ENCODE measurements around the gene DPY19L1.
"Not testable (repeated sequence)": the region's sequence is repeated elsewhere in the genome, so short reads cannot be mapped to it uniquely, and the experiment has no call there.

The DPY19L1 gene

DNA sequence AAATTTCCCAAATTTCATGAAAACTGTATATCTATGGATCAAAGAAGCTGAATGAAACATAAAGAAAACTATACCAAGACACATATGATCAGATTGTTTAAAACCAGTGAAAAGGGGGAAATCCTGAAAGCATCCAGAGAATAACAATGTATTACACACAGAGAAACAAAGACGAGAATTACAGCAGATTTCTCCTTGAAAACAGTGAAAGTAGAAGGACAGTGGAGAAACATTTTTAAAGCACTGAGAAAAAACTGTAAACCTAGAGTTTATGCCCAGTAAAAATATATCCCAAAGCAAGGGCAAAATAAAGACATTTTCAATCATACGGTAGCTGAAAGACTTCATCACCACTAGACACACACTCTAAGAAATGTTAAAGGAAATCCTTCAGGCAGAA is 121.0 kb downstream of the DPY19L1 start:
- no peak for DNase-seq

DNA sequence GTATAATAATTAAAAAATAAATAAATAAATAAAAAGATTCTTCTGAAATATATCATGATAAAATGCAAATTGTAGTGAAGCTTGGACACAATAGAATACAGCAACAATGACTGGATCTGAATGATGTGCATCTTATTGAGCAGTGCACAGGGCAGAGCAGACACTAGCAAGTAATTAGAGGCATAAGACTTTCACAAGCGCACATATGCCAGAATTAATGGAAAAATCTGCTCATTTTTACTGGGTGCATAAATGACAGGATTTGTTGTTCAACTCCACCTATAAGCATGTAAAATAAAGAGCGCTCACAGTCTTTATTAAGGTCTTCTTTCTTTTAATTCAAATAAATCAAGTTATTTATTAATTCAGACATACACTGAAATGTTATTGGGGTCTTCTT is 125.0 kb downstream of the DPY19L1 start:
- DNase-seq: no peak

DNA sequence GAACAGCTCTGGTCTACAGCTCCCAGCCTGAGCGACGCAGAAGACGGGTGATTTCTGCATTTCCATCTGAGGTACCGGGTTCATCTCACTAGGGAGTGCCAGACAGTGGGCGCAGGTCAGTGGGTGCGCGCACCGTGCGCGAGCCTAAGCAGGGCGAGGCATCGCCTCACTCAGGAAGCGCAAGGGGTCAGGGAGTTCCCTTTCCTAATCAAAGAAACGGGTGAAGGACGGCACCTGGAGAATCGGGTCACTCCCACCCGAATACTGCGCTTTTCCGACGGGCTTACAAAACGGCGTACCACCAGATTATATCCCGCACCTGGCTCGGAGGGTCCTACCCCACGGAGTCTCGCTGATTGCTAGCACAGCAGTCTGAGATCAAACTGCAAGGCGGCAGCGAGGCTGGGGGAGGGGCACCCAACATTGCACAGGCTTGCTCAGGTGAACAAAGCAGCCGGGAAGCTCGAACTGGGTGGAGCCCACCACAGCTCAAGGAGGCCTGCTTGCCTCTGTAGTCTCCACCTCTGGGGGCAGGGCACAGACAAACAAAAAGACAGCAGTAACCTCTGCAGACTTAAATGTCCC is 130.9 kb downstream of the DPY19L1 start:
- not testable (repeated sequence) for DNase-seq

DNA sequence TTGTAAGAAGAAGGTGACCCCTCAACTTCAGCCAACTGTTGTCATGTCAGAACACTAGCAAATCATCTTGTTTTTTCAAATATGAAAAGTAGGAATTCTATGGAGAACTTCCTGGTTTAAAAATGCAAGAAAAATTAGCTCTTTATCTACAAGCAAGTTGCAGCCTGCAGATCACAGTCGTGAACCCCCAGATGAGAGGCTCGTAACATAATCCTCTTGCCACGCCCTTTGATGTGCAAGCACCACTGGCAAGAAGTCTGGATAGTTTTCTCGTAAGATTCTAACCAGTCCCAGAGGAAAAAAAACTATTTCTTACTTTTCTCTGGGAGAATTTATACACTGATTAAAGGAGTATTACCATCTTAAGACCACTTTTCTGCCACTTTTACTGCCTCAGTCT is 132.3 kb downstream of the DPY19L1 start:
- no peak for DNase-seq

DNA sequence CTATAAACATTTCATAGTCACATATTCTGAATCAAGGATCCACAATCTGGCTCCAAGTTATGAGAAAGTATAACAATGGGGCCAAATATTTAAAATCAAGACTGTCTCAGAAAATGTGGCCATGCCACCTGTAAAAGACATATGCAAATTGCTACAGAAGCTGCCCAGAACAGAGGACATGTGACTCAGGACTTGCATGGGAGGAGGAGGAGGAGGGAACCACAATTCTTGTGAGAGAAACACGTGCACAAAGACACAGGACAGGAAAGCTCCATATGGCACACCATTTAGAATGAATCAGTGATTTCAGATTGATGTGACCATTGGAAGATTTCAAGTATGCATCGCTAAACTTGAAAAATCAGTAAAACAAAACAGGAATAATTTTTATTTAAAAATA is 133.4 kb downstream of the DPY19L1 start:
- DNase-seq: not testable (repeated sequence)

DNA sequence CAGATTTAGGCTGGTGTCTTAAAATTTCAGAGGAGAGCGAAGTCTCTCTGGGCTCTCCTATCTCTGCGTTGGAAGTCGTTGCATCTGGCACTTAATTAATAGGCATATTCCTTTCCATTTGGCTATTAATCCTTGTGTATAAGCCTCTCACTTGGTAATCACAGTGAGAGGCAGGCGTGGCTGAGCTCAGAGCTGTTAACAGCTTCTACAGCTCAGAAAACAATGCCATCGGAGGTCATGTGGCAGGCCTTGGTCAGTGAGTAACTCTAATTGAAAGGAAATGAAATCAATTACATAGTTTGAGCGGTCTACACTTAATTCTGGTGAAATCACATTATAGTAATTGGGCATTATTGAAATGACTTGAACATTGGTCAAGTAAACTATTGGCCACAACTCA is 135.1 kb downstream of the DPY19L1 start:
- no peak for DNase-seq

DNA sequence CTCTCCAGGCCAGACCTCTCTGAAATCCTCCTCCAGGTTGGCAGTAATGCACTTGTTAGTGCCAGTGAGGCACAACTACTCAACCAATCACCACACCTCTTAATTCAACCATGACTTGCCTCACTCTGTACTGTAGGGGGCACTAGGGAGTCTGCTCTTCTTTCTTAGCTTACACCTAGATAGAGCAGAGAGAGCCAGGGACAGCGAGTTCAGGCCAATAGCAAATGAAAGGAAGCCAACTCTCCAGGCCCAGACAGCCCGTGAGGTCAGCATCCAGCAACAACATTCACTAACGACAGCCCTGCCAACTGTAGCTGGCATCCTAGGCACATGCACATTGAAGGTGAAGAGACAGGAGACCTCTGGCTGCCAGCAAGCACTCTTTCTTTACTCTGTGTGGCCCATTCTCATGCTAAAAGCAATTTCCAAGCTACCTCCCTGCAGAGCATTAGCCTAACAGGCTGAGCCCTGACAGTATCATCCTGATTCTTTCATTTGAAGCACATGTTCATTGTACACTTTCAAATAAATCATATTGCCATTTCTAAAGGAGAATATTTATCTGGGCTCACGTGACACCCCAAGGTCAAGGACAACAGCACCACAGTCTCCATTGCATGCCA is 136.3 kb downstream of the DPY19L1 start:
- no peak for DNase-seq

DNA sequence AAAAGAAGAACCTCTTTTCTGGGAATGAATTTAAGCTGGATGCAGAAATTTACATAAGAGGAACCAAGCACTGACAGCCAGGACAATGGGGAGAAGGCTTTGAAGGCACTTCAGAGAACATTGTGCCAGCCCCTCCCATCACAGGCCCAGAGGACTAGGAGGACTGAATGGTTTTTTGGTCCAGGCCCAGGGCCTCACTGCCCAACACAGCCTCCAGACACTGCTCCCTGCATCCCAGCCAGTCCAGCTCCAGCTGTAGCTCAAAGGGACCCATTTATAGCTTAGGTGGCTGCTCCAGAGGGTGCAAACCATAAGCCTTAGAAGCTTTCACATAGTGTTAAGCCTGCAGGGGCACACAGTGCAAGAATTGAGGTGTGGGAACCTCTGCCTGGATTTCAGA is 142.1 kb downstream of the DPY19L1 start:
- no peak for DNase-seq

DNA sequence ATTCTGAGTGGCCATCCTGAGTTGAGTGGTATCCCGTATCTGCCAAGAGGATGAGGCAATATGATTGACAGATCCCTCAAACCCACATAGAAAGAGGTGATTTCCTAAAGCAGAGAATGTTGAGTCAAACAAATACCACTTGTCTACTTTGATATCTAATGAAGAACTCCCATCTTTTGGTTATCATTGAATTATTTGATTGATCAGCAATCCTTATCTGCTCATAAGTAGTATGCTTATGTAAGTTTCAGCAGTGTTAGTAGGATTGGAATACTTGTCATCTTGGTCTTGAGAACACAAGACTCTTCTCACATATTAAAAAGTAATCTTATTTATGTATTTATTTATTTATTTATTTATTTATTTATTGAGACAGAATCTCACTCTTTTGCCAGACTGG is 147.3 kb downstream of the DPY19L1 start:
- DNase-seq: no peak

DNA sequence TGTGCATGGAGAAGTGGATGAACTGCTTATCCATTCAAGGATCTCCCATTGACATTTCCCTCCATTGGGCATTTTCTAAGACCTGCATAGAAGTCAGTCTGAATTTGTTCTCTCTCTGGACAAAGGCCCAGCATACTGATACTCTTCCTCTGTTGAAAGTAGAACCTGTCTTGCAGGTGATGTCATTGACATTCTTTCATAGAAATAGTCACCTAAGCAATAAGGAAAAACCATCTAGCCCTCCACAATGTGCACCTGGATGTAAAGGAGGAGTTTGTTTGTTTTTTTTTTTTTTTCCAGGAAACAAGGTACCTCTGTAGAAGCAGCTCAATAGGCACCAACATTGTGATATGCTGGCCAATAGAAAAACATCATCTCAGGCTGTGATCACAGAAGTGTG is 150.4 kb downstream of the DPY19L1 start:
- DNase-seq: no peak

DNA sequence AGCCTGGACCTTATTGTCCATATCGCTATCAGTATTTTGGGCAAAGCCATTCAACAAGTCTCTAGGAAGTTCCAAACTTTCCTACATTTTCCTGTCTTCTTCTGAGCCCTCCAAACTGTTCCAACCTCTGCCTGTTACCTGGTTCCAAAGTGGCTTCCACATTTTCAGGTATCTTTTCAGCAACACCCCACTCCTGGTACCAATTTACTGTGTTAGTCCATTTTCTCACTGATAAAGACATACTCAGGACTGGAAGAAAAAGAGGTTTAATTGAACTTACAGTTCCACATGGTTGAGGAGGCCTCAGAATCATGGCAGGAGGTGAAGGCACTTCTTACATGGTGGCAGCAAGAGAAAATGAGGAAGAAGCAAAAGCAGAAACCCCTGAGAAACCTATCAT is 153.4 kb downstream of the DPY19L1 start:
- DNase-seq: not testable (repeated sequence)

DNA sequence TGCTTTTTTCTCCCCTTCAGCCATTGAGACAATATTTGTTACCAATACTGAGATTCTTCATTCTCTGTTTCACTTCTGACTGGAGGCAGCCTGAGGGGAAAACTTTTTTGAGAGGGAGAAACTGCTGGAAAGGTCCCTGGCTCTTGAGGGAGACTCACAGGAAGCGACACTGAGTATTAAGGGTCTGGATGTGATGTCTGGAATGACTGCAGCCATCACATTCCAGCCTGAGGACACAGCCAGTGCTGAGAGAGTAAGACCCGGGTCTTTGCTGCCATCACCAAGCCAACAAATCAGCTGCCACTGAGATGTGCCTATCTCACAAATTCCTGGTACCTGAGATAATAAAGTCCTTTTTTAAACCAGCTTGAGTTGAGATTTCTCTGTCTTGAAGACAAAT is 157.4 kb downstream of the DPY19L1 start:
- no peak for DNase-seq

DNA sequence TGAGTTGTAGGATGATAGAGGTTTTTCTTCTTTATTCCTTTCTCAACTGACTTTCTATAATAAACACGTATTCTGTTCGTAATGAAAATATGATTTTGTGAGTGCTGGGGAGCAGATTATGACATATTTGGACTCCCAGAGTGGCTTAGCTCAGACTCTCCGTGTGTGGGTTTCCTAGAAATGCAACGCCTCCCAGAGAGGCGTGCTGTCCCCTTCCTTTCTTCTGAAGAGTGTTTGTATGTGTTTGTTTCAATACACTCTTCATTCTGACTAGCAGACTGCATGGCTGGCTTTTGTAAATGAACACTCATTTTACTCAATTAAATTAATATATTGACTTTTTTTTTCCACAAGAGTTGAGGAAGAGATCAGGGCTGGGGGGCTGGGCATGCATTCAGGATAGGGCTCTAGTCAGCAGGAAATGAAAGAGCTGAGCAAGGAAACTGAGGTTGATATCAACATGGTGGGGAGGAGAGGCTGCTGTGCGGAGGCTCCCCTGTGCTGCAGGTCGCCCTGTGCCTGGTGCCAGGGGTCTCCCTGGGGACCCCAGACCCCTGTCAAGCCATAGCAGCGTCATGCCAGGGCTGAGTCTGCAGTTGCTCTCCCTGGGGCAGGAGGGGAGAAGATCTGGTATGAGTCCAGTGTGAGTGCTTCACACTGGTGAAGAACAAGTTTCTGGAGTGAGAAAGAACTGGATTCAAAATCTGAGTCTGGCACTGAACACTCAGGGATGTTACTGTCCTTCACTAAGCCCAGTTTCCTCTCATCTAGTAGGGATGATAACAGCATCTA is 158.1 kb downstream of the DPY19L1 start:
- DNase-seq: not testable (repeated sequence)
